Hepatocyte (in vitro differentiated cells): Measurements from ENCODE around the gene SLC4A5.

Source experiments
- CTCF ChIP-seq: fragments of 200-600 bp; sonication (generic); IDR thresholded peaks from 2 replicates; pipeline ENCODE4 v1.5.1; 2016; ENCODE audit warnings: antibody characterized with exemption, mild to moderate bottlenecking; ENCODE audit not compliant: poor library complexity
- EZH2 ChIP-seq: fragments of 200-600 bp; sonication (generic); IDR thresholded peaks from 2 replicates; pipeline ENCODE4 v1.6.1; 2016; ENCODE audit warnings: antibody characterized with exemption, mild to moderate bottlenecking, borderline replicate concordance

- TF ChIP-seq CTCF (no peak), EZH2 (no peak)
Observed at GRCh38 chr2:74188696-74189095, 154.5 kb downstream of the SLC4A5 start.
